NOMO-1 treated with DMSO at 0.1 percent for 48 hours (cell line): Measurements from ENCODE around the gene UBA3.

Experiments used
- DNase-seq: peaks from one replicate; lab custom pipeline; 2025; ENCODE audit not compliant: unreplicated experiment; lab: John Stamatoyannopoulos, UW

UBA3 gene

GRCh38 chr3:69079269-69080159, 651 bp downstream of the UBA3 start:
- no peak for DNase-seq

DNA sequence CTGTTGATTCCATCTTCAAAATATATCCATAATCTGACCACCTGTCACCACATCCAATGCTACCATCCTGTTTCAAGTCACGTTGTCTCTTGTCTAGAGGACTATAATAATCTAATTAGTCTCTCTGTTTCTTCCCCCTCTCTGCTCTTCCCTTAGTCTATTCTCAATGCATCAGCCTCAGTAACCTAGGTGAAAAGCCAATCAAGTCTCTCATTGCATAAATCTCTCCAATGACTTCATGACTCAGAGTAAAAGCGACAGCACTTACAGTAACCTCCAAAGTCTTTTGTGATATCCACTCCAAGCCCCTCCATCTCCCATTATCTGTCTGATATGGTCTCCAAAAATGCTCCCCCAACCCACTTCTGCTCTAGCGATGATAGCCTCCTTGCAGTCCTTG, 7.2 kb downstream of the UBA3 start:
- no peak for DNase-seq

DNA sequence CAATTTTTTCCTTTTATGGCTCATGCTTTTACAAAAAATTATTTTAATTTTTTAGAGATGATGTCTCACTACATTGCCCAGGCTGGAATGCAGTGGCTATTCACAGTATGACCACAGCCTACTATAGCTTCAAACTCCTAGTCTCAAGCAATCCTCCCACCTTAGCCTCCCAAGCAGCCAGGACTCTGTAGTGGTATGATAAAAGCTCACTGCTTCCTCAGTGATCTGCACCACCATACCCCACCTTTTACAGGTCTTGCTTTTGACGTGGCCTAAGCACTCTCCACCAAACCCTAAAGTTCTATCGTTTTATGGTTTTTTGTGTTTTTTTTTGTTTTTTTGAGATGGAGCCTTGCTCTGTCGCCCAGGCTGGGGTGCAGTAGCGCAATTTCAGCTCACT, 14.0 kb downstream of the UBA3 start:
- no peak for DNase-seq

DNA sequence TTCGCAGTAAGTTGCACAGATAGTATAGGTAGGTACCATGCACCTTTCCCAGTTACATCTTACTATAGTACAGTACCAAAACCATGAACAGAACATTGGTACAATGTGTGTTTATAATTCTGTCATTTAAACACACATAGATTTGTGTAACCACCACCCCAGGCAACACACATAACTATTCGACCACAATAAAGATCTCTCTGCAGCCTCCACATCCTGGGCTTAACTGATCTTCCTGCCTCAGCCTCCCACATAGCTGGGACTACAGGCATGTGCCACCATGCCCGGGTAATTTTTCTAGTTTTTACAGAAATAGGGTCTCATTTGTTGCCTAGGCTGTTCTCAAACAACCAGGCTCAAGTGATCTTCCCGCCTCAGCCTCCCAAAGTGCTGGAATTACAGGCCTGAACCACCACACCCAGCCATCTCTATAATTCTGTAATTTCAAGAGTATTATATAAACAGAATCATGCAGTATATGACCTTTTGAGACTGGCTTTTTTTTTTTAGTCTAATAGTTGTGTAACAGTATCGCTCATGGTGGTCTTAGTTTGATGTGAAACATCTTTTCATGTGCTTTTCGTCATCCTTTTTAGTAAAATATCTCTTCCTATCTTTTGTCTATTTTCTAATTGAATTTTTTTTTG, 14.7 kb downstream of the UBA3 start:
- no peak for DNase-seq

- DNase-seq: no peak
Measured at GRCh38 chr3:69063636-69064035, 16.5 kb downstream of the UBA3 start.

DNA sequence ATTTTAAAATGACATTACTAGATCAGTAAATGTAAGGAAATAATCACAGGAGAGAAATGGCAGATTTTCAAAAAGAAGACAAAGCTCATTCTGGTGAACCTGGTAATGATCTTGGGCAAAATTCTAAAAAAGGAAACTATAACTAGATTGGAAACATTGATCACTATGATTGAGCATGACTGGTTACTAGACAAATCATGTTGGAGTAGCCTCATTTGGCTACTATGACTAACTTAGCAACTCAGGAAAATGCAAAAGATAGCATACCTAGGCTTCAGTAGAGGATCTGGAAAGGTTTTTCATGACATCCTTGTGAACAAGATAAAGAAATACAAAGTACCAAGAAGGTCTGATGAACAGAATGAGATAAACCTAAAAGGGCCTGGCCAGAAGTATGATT, 20.5 kb downstream of the UBA3 start:
- no peak for DNase-seq

- DNase-seq: no peak
Measured at GRCh38 chr3:69058947-69059224, 21.3 kb downstream of the UBA3 start.

GRCh38 chr3:69058180-69058946, 21.8 kb downstream of the UBA3 start:
- peak; percentile 58 for DNase-seq

DNA sequence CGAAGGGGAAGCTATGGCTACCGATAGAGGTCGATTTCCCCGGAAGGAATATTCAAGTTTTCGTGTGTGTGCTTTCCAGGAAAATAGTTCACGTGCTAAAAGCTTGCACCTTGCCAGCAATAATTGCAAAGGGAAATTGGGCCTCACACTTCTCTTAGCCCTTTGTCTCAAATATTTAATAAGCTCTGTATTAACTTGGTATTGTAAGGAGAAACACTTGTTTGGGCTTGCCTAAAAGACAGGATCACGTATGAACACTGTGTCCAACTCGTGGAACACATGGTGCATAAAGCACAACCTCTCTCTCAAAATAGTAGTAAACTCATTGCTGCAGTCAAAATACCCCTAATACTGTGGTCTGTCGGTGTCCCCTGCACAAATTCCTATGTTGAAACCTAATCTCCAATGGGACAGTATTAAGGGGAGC, 27.7 kb downstream of the UBA3 start:
- no peak for DNase-seq

GRCh38 chr3:69051756-69052471, 28.3 kb downstream of the UBA3 start, which contains the start of gene TMF1:
TMF1 (minus strand) TSS chr3:69052333; CDS start chr3:69052086, 247 bp downstream.
- no peak for DNase-seq

DNA sequence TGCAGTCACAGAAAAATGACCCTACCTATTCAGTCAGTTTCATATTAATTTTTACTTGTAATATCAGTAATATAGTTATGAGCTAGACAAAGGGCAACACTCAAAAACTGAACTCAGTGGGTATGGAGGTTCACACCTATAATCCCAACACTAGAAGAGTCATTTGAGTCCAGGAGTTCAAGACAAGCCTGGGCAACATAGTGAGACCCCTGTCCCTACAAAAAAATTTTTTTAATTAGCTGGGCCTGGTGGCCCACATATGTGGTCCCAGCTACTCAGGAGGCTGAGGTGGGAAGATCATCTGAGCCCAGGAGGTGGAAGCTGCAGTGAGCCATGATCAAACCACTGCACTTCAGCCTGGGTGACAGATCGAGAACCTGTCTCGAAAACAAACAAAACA, 31.2 kb downstream of the UBA3 start:
- DNase-seq: no peak

GRCh38 chr3:69044608-69045007, 35.6 kb downstream of the UBA3 start:
- no peak for DNase-seq

DNA sequence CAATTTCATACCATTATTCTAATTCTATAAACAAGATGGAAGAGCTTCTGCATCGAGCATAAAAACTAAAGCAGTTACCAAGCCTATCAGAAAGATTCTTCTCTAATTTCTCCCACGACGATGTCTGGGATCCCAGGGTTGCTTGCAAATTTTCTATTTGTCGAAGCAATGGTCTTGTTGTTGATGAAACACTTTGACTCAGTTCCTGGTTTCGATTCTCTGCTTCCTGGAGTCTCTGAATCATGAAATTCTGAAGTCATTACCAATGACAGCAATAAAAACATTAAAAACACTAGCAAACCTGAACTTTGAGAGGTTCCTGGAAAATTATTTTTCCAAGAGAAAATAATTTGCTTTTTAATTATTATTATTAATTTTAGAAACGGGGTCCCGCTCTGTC, 46.7 kb downstream of the UBA3 start:
- peak; percentile 81 for DNase-seq

DNA sequence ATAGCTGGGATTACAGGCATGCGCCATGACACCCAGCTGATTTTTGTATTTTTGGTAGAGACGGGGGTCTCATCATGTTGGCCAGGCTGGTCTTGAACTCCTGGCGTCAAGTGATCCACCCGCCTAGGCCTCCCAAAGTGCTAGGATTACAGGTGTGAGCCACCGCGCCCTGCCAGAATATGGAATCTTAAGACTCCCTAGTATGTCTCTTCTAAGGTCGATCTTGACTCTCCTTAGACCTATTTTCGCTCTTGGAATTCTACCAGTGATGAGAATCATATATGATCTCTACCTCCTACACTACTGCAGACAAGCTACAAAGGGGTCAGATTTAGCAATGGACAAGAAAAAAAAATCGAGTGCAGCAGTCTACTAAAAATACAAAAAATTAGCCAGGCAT, 47.4 kb downstream of the UBA3 start:
- no peak for DNase-seq

DNA sequence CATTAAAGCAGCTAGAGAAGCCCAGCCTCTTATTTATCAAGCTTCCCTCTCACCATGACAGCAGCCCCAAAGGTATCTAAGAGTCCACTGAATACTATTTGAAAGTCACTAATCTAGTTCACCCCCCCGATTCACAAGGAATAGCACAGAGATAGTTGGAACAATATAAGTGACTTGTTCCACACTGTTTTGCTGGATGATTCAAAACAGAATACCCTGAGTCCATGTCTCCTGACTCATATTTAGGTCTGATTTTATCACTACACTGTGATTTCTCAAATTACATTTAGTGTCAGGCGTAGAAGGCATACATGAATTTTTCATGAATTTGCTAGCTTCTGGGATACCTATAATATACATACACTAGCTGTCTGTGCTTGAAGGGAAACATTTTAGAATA, 48.0 kb downstream of the UBA3 start:
- no peak for DNase-seq

DNA sequence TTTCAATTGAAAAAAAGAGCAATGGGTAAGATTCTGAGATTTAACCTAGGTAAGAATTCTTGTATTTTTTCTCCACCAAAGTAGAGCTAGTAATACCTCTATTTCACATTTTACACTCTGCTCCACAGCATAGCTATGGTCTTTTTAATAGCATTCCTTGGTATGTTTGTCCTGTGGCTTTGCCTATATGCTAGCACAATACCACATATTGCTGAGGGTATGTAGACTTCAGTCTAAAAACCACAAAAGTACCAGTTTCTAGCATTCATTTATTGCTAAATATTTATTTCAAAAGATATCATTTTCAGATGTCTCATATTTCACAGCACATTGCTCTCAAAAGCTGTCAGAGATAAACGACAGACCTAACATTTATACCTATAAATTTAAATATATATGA, 48.5 kb downstream of the UBA3 start:
- no peak for DNase-seq

GRCh38 chr3:69020857-69021256, 59.3 kb downstream of the UBA3 start:
- no peak for DNase-seq

GRCh38 chr3:69020424-69020823, 59.7 kb downstream of the UBA3 start:
- peak; percentile 1 for DNase-seq

DNA sequence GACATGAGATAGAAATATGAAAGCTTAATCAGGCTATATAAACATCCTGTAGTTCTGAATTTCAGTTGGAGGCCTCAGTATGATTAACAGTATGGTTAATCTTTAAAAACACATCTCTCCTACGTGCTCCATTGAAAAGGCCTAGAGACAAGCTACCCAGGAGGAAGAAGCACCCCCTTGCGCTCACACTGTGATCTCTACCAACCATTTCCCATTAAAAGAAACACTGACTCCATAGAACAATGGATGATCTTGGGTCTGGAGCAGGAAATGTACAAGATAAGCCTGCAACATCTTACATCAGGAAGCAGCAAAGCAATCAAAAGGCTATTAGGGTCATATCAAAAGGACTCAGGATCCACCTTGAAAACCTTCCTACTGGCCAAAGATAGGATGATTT, 63.3 kb downstream of the UBA3 start:
- DNase-seq: no peak

DNA sequence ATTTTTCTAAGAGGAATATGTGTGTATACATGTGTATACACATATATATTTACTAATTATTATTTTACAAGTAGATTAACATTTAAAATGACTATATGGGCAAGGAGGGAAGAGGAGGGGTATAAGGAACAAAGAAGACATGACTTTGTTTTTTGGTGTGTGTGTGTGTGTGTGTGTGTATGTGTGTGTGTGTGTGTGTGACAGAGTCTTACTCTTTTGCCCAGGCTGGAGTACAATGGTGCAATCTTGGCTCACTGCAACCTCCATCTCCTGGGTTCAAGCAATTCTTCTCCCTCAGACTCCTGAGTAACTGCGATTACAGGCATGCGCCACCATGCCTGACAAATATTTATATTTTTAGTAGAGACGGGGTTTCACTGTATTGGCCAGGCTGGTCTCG, 64.1 kb downstream of the UBA3 start:
- no peak for DNase-seq

- DNase-seq: no peak
Measured at GRCh38 chr3:69014022-69014580, 66.1 kb downstream of the UBA3 start.
